NCI-H146 (cell line): Measurements from ENCODE around the gene ARFIP1.
"Not testable (repeated sequence)": the region's sequence is repeated elsewhere in the genome, so short reads cannot be mapped to it uniquely, and the experiment has no call there.

ENCODE experiments used
- DNase-seq: peaks from one replicate; lab custom pipeline; 2025; lab: John Stamatoyannopoulos, UW

ARFIP1 gene

GRCh38 chr4:152847376-152847775, 67.6 kb downstream of the ARFIP1 start:
- no peak for DNase-seq

GRCh38 chr4:152848508-152848907, 68.8 kb downstream of the ARFIP1 start:
- DNase-seq, result no peak

- DNase-seq, result no peak
These were observed 69.6 kb downstream of the ARFIP1 start for GRCh38 chr4:152849350-152849749.

- DNase-seq, result no peak
These were observed 70.6 kb downstream of the ARFIP1 start for GRCh38 chr4:152850377-152850776.

GRCh38 chr4:152851226-152851625, 71.5 kb downstream of the ARFIP1 start:
- no peak for DNase-seq

GRCh38 chr4:152853293-152853692, 73.5 kb downstream of the ARFIP1 start:
- DNase-seq, result no peak

- not testable (repeated sequence) for DNase-seq
These were observed 74.3 kb downstream of the ARFIP1 start for GRCh38 chr4:152854016-152854415.

- DNase-seq, result no peak
These were observed 77.2 kb downstream of the ARFIP1 start for GRCh38 chr4:152856960-152857359.

- no peak for DNase-seq
These were observed 79.2 kb downstream of the ARFIP1 start for GRCh38 chr4:152858934-152859333.

GRCh38 chr4:152860046-152860445, 80.3 kb downstream of the ARFIP1 start:
- DNase-seq, result no peak

- DNase-seq, result no peak
These were observed 82.9 kb downstream of the ARFIP1 start for GRCh38 chr4:152862608-152863007.

GRCh38 chr4:152864361-152864760, 84.6 kb downstream of the ARFIP1 start:
- DNase-seq, result no peak

- DNase-seq, result not testable (repeated sequence)
These were observed 86.8 kb downstream of the ARFIP1 start for GRCh38 chr4:152866432-152866993.

GRCh38 chr4:152870606-152871005, 90.9 kb downstream of the ARFIP1 start:
- DNase-seq, result no peak

GRCh38 chr4:152875261-152875660, 95.5 kb downstream of the ARFIP1 start:
- DNase-seq, result no peak

- DNase-seq, result no peak
These were observed 98.1 kb downstream of the ARFIP1 start for GRCh38 chr4:152877868-152878267.

- DNase-seq, result no peak
These were observed 100.5 kb downstream of the ARFIP1 start for GRCh38 chr4:152880263-152880662.

GRCh38 chr4:152881974-152882373, 102.2 kb downstream of the ARFIP1 start:
- DNase-seq, result no peak

- DNase-seq, result no peak
These were observed 105.4 kb downstream of the ARFIP1 start for GRCh38 chr4:152885185-152885584.

GRCh38 chr4:152886201-152886600, 106.4 kb downstream of the ARFIP1 start:
- no peak for DNase-seq

GRCh38 chr4:152887981-152888380, 108.2 kb downstream of the ARFIP1 start:
- DNase-seq, result no peak

- DNase-seq, result no peak
These were observed 113.2 kb downstream of the ARFIP1 start for GRCh38 chr4:152892974-152893373.

GRCh38 chr4:152894673-152895072, 114.9 kb downstream of the ARFIP1 start:
- DNase-seq, result no peak

GRCh38 chr4:152896811-152897210, 117.1 kb downstream of the ARFIP1 start:
- no peak for DNase-seq

- DNase-seq, result not testable (repeated sequence)
These were observed 118.4 kb downstream of the ARFIP1 start for GRCh38 chr4:152898133-152898532.
